ENCODE data around the gene CD6.

Gene CD6

DNA sequence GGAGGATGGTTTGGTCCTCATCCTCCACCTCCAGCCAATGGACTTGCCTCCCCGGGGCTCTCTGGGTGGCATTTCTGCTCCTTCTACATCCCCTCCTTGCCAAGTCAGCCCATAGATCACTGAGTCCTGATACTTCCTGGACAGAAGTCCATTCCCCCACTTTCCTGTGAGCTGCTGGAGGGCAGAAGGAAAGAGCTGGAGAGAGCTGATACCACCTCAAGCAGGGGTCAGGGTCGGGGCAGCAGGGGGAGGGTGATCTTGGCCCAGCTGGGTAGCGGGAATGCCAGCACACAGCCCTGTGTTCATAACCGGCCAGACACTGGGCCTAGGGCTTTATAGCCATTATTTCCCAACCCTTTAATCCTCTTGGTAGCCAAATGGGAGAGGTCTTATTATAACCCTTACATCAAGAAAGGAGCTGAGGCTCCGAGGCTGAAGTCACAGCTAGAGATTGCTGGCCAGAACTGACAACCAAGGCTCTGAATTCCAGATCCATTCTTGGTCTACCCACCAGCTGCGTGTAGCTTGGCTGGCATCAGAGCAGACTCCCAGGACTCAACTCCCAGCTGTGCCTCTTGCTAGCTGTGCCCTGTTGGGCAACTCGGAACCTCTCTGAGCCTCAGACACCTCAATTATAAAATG lies 39.9 kb downstream of the CD6 start:
- no peak for DNase-seq

DNA sequence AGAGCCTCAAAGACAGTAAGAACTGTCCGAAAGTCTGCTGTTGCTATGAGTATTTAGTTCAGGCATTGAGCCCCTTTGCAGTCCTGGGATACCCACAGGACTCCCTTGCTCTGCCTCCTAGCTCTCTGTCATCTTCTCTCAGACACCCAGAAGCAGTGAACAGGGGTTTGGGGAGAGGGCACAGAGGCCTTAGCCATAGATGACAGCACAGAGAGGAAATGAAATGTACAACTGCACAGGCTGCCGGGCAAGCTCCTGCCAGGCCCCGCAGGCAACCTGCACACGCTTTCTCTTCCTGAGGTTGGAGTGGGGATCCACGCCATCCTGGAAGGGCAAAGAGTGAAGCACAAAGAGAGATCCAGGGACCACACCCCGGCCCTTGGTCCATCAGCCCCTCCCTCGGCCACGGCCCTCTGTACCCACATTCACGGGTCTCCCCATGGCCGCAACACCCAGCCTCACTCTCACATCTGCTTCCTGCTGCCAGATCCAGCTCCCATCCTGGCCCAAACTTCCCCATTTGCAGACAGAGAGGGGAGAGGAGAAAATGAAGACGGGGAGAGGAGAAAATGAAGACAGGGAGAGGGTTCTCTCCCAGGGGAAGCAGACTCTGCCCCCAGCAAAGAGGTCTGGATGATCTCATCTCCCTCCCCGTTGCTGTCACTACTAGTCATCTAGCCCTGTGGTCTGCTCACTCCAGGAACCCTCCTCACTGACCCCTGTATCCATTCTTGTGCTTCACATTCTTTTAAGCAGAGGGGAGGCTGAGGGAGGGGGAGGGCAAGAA lies 40.7 kb downstream of the CD6 start:
- DNase-seq = no peak

DNA sequence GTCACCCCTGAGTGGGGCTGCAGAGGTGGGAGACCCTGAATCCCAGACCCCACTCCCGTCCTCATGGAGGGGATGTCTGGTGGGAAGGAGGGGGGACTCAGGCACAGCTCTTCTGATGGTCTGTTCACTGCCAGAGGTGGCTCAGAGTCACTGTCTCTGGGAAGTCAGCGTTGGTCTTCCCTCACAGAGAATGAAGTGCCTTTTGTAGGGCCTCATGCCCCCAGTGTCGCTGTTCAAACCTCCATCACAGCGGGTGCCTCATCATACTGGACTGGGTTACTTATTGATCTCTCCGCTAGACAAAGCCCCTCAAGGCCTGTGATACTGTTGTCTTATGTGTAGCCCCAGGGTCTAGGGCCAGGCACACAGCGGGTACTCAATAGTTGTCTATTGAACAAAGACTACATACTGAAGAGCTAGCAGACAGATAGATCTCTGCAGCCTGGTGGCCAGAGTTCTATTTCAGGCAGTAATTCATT lies 41.3 kb downstream of the CD6 start:
- no peak for DNase-seq

DNA sequence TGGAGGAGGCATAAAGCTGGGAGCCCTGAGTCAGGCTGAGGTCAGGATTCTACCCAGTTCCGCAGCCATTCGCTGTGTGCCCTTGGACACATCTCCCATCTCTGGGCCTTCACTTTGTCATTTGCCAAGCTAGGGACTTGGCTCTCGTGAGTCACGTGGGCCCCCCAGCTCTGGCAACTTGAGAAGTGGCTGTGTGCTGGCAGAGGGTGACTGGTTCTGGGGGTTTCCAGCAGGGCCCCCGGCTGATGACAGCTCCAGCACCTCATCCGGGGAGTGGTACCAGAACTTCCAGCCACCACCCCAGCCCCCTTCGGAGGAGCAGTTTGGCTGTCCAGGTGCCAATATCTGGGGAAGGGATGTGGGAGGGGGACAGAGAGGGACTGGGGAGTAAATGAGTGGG lies 46.6 kb downstream of the CD6 start:
- DNase-seq = no peak

DNA sequence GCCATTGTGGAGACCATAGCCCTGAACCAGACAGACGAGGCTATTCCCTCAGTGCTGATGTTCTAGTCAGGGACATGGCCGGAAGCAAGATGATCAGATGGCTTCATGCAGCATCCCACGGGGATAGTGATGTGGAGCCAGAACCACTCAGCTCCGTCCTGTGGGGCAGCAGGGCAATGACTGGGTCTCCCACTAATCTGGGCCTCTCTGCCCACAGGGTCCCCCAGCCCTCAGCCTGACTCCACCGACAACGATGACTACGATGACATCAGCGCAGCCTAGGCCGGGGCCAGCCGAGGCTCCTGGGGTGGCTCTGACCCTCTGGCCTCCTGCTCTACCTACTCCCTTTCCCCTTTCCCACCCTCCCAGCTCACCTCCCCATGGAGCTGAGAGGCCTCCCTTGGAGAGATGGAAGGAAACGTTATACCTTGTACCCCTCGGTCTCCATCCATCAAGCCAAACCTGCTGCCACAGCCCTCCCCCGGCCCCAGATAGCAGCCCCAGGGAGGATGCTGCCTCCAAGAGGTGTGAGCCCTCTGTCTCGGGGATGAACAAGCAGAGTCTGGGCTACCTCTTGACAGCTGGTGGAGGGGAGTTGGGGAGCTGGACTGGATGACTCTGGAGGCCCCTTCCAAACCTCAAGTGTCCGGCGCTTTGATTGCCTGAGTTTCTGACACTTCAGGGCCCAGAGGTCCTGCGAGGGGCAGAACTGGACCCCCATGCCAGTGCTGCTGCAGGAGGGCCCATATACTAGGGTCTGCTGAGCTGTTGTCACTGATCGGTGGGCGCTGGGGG lies 47.8 kb downstream of the CD6 start:
- DNase-seq = no peak

DNA sequence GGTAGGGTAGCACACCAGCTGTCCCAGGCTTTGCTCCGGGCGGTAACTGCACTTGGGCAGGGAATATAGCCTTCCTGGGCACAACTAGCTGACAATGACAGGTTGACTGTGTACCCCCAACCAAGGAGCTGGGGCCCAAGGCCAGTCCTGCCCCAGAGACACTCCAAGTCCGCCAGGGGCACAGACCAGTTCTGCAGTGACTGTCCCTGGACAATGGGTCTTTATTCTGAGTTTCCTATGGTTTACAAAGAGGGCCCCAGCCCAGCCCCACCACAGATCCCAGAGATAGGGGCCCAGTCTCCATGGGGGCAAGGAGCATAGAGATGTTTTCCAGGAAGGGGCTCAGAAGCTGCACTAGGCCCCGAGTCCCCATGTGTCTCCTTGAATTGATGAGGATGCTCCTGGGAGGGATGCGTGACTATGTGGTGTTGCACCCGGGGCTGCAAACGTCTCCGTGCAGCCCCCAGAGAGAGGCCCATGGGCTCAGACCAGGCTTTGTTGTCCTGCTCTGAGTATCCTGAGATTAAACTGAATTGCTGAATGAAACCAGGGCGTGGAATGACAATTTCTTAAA lies 48.4 kb downstream of the CD6 start:
- DNase-seq = no peak

DNA sequence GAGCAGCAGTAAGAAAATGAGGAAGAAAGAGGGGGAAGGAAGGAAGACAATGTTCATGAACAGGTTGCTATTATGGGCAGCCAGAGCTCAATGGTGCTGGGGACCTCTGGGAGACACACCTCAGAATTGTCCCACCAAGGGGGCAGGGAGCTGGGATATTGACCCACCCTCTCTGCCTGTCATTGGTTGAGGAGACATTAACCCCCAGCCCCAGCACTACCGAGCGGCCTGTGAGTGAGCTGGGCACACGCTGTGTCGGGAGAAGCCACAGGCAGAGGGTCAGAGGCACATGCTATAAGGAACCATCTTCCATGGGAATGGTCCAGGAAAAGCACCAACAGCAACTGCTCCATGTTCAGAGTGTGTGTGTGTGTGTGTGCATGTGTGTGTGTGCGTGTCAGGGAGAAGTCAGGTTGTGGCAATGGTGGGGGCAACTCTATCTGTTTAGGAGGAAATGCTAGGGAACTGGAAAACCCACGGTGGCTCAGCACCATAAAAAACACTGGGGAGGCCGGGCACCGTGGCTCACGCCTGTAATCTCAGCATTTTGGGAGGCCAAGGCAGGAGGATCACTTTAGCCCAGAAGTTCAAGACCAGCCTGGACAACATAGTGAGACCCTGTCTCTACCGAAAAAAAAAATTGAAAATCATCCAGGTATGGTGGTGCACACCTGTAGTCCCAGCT lies 49.2 kb downstream of the CD6 start:
- no peak for DNase-seq

DNA sequence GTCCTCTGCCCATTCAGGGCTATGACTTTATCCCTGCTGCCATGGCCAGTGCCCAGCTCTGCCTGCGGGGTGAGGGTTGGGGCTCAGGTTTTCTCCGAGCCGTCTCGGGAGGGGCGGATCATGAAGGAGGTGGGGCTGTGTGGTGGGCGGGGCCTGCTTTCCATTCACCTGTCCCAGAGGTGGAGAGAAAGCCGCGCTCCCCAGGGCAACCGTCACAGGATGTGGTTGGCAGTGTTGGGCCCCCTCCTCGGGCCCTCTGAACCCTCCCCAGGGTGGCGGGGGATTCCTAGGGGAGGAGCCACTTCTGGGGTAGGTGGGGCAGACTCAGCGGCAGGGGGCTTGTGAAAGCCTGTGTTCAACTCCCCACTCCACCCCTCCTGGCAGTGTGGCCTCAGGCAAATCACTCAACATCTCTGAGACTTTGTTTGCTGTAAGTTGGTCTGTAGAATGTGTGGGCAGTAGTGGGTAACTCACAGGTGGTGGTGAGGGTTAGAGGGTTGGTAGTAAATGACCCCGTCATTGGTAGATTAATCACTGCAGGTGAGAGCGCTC lies 50.3 kb downstream of the CD6 start:
- peak; percentile 86 to 89 for DNase-seq

DNA sequence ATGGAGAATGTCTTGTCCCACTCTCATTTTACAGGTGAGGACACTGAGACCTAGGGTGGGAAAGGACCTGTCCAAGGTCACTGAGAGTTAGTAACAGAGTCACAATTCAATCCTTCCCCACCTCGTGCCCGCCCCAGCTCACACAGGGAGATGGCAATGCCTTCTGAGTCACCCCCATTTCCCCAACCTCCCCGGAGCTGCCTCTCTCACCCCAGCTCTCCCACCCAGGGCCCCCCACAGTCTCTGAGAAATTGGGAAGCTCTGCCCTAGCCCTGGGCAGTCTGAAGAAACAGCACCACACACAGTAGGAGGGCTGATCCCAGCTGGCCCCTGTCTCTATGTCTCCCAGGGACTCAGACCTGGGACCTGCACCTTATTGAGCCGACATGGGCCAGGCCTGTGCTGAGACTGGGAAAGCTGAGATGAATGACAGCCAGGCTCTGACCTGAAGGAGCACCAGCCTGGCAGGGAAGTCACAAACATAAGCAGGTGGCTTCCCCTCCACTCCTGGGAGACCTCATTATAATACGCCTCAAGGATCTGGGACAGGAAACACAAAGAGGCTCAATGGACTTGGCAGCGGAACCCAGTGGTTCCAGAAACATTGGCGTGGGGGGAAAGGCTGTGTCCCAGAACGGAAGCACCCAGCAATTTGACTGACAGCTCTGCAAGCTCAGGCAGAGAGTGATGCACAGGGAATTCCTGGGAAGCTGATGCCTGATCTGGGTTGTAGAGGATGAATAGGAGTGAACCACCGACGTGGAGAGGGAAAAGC lies 51.0 kb downstream of the CD6 start:
- peak; percentile 71 to 72 for DNase-seq

DNA sequence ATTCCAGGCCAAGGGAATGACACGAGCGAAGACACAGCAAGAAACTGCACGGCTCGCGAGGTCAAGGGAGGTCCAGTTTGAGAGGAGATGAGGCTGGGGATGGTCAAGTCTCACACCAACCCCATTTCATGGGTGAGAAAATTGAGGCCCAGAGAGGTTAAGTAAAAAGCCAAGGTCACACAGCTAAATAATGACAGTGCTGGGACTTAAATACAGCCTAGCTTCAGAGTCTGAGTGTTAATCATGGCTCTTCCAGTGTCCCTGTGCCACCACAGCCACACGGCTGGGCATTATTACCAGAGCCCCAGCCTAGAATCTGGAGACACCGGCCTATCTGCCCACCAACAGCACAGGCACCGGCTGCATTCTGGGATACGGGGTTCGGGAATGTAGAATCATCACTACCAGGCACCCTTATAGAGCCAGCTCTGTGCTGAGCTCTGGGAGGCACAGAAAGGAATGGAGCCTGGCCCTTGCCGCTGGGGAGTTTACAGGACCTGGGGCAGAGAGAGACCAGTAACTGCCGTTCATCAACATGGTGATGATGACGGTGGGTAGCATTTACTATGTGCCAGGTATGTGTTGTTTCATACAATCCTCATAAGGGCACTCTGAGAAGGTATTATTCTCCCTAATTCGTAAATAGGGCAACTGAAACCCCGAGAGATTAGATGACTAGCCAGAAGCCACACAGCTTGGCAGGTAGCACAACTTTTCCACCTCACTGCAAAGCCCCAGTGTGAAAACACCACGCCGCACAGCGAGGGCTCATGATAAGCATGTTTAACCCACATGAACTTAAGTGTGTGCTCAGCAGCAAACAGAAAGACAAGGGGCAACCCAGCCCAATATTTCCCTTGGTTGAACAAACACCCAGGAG lies 51.8 kb downstream of the CD6 start:
- peak; percentile 76 to 81 for DNase-seq

DNA sequence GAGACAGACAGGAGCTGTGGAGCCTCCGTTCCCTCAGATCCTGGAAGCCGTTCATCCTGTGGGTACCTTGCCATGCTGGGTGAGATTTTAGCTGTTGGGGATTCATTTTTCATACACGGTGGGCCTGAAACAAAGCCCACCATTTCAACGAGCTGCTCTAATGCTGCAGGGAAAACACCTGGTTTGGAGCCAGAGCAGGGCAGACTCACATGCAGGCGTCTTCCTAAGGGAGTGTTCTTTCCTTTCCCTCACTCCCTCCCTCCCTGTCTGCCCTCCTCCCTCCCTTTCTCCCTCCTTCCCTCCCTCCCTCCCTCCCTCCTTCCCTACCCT lies 52.5 kb downstream of the CD6 start:
- peak in 1 of 2 experiments; percentile 51 for DNase-seq

DNA sequence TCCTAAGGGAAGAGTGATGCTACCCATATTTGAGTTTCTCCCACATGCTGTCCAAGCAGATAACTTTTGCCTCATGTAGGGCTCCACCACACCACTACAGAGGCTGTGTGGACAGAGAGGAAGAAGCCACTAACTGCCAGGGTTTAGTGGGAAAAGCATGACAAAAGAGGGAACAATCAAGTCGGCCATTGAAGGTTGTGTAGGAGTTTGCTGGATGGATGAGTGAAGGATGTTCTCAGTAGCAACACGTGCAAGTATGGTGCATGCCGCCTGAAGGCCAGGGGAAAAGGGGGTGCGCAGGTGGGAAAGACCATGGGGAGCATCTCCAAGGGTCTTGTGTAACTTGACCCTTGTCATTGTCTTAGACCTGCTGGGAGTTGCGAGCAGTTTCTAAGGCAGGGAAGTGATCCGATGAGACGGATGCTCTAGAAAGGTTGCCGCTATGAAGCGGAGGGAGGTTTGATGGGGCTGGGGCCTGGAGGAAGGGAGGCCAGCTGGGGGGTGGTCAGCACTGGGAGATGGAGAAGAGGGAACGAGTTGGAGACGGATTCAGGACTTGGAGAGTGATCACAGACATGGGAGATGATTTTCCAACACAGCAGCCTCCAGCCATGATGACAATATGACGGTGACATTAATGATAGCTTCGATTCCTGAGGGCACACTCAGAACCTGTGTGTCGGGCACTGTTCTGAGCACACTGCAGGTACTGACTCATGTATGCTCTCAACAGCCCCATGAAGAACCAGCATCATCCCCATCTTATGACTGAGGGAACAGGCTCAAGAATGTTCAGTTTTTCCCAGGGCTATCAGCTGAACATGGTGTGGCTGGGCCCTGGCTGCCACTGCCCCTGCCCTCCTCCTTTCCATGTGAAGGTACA lies 53.7 kb downstream of the CD6 start:
- DNase-seq = no peak

DNA sequence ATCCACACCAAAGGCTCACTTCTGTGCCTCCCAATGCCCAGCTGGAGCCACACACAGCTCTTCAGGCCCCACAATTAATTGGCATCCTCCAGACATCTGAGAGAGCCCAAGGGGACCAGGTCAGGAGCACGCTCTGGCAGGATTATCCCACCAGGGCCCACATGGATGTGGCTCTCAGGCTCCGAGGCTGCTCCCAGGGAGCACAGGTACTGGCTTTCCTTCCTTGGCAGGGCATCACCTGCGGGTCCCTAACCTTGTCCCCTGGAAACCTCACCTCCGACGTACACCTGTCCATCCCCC lies 54.3 kb downstream of the CD6 start:
- peak in 1 of 2 experiments; percentile 55 for DNase-seq

DNA sequence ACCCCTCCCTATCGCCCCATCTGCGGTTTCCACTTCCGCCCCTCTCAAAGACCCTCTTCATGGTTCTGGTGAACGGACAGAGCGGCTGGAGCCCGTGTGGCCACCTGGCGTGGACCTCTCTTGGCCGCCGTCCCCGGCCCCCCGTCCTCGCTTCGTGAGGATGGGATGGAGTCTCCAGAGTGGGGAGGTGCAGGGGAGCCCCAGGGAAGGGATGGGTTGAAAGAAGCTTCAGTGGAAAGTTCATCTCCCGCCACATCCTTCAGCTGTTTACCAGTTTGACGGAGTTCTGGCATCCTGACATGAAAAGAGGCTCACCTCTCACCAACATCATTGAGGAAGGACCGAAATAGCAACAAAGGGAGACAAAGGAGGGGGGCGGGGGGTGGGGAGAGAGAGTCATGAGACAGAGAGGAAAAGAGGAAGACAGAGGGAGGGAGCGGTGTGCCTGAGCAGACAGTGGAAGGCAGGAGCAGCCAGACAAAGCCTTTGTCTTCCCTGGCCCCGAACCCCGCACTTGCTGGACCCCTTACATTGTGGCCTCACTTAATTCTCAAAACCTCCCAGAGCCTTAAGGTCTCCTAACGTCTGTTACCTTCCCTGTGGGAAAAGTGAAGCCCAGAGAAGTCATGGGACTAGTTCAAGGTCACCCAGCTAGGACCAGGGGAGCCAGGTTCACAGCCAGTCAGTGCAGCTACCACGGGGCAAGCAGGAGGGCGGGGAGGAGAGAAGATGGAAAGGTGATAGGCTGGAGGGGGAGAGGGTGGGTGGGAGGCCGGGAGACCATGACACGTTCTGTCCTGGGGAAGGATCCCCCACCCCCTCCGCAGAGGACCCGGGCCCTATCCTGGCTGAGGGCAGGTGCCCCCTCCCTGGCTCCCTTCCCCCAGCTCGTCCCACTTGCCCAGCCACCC lies 54.9 kb downstream of the CD6 start:
- peak; percentile 67 to 70 for DNase-seq

DNA sequence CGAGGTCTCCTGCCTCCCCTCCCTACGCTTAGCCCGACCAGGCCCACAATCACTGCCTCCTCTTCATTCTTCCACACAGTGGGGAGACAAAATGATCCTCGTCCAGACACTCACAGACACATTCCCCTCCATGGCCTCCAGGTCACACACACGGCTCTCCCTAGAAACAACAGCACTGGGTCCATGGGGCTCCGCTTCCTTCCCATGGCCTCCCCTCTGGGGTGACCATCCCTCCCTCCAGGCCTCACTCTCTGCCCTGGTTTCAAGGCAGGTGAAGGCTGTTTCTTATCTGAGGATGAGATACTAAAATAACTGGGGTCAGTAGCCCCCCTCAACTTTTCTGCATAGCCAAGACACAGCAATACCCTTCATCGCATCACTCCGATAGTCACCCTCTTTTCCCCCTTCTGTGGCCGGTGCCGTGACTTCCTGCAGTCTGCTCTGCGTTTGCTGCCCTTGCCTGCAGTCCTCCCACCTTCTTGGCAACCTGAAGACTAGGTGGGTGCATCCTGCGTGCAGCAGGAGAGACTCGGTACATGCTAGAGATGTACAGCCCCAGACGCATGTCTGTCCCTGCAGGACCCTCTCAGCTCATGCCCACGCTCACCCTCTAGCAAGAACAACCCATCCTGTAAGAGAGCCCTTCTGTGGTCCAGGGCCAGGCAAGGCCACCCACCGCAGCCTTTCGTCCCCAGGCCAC lies 55.8 kb downstream of the CD6 start:
- peak; percentile 57 to 67 for DNase-seq

DNA sequence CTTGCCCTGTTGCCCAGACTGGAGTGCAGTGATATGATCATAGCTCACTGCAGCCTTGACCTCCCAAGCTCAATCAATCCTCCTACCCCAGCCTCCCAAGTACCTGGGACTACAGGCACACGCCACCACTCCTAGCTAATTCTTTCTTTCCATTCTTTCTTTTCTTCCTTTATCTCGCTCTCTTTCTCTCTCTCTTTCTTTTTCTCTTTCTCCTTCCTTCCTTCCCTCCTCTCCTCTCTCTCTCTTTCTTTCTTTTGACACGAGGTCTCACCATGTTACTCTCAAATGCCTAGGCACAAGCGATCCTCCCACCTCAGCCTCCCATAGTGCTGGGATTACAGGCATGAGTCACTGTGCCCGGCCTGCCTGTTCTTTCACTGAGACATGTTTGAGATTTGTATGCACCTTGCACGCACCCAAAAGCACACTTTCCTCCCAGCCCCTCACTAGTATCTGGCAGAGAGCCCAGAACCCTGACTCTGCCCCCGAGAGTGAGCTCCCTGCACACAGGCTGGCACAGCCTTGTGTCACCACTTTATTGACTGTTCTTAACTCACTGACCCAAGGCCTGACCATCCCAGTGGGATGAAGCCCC lies 56.8 kb downstream of the CD6 start:
- peak; percentile 77 to 82 for DNase-seq

DNA sequence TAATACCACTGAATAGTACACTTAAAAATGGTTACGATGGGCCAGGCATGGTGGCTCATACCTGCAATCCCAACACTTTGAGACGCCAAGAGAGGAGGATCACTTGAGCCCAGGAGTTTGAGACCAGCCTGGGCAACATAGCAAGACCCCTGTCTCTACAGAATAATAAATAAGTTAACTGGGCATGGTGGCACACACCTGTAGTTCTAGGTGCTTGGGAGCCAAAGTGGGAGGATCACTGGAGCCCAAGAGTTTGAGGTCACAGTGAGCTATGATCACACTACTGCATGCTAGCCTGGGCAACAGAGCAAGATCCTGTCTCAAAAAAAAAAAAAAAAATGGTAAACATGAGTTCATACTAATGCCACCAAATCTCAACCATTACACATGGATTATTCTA lies 61.3 kb downstream of the CD6 start:
- DNase-seq = peak in 1 of 2 experiments; percentile 4

DNA sequence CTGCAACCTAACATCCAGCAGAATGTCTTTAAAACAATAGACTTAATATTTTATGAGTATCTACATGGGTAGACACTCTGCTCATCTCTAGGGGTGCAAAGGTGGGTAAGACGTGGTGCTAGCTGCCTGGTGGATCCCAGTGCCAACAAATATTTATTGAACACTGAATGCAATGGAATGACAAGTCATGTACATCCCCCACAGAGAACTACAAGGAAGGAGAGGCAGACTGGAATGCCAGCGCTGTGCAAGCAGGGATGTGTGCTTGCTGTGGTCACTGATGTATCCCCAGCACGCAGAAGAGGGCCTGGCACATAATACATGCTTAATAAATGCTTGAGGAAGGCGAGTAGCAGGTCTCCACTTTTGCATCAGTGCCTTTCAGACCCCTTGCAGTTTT lies 61.9 kb downstream of the CD6 start:
- DNase-seq = no peak

All from activated T-cell treated with anti-CD3 and anti-CD28 coated beads, Interleukin-2, amount 50 U/mL, for 48 hours (primary cell).